Measurements from ENCODE around the gene PPP3CA.

Gene PPP3CA

GRCh38 chr4:101162990-101163380 is 184.3 kb downstream of the PPP3CA start:
- no peaks in the 10 kb centered on the region for H3K27me3 ChIP-seq (replicated peaks in 2 of 5; ENCODE audit: control insufficient read depth in 4 of 5, insufficient read depth in 5 of 5, low read length in 4 of 5)
- no peak overlapping the region for H3K4me3 ChIP-seq (ENCODE audit: control insufficient read depth in 1 of 7, extremely low read depth in 1 of 7, insufficient read depth in 4 of 7, low read depth in 2 of 7, low read length in 6 of 7)
- ChIA-PET CTCF (no interaction called here), POLR2A (no interaction called here)
- H3K36me3 ChIP-seq (ENCODE audit: control insufficient read depth in 4 of 4, insufficient read depth in 4 of 4, low read length in 3 of 4): no peaks in the 10 kb centered on the region
- no peak for DNase-seq
- 100% methylated on average over 1 of the region's 1 CpG for WGBS (ENCODE audit: insufficient coverage)
- H3K27ac ChIP-seq (ENCODE audit: insufficient read depth in 1 of 2, low read depth in 1 of 2, low read length in 2 of 2, poor library complexity in 1 of 2, severe bottlenecking in 2 of 2): no peak overlapping the region
- H3K4me1 ChIP-seq (ENCODE audit: control extremely low read depth in 1 of 4, control insufficient read depth in 4 of 4, insufficient read depth in 4 of 4, low read length in 3 of 4): no peaks in the 10 kb centered on the region
- H3K9me3 ChIP-seq (ENCODE audit: control extremely low read depth in 1 of 5, control insufficient read depth in 4 of 5, insufficient read depth in 2 of 5, low read depth in 1 of 5, low read length in 4 of 5): no peaks in the 10 kb centered on the region

DNA sequence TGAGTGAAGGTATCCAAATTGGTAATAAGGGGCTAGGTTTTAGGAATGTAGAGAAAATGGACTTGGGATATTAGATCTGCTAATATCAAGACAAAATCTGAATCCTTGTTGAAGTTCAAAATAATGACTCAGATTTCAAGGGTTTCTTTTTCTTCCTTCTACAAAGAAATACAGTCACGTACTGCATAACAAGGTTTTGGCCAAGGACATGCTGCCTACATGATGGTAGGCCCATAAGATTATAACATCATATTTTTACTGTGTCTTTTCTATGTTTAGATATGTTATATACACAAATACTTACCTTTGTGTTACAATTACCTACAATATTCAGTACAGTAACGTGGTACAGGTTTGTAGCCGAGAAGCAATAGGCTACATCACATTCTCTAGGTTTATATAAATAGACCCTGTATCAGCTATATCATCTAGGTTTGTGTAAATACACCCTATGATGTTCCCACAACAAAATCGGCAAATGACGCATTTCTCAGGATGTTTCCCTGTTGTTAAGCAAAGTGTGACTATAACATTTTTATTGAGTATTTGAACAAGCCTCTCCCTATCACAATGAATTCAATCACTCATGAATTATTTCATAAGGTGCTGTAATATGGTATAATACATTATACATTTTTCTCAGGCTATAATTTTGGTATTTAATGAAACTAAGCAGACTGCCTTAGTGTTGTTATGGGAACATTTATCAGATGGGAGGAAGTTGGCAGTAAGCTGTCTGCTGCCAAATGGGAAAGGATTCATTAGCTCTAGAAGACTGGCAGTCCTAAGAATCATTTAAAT is 186.3 kb downstream of the PPP3CA start:
- Histone ChIP-seq H3K36me3 (ENCODE audit: control insufficient read depth in 4 of 4, insufficient read depth in 4 of 4, low read length in 3 of 4) (no peaks in the 10 kb centered on the region), H3K4me1 (ENCODE audit: control extremely low read depth in 1 of 4, control insufficient read depth in 4 of 4, insufficient read depth in 4 of 4, low read length in 3 of 4) (no peaks in the 10 kb centered on the region), H3K4me3 (ENCODE audit: control insufficient read depth in 1 of 7, extremely low read depth in 1 of 7, insufficient read depth in 4 of 7, low read depth in 2 of 7, low read length in 6 of 7) (no peak overlapping the region), H3K27me3 (replicated peaks in 2 of 5; ENCODE audit: control insufficient read depth in 4 of 5, insufficient read depth in 5 of 5, low read length in 4 of 5) (no peaks in the 10 kb centered on the region), H3K9me3 (ENCODE audit: control extremely low read depth in 1 of 5, control insufficient read depth in 4 of 5, insufficient read depth in 2 of 5, low read depth in 1 of 5, low read length in 4 of 5) (no peaks in the 10 kb centered on the region), H3K27ac (ENCODE audit: insufficient read depth in 1 of 2, low read depth in 1 of 2, low read length in 2 of 2, poor library complexity in 1 of 2, severe bottlenecking in 2 of 2) (no peak overlapping the region)
- ChIA-PET CTCF (interaction anchor here (1.1 to 1.5 kb wide), 2 partner anchors 14 to 23 kb away, joined by 3 read pairs; no protein-coding TSS in a partner anchor), POLR2A (no interaction called here)
- no peak for DNase-seq
- WGBS (ENCODE audit: insufficient coverage): no CpG with 5 or more reads among the region's 5 CpGs

GRCh38 chr4:101158507-101158906 is 188.8 kb downstream of the PPP3CA start:
- DNase-seq: no peak
- Histone ChIP-seq H3K9me3 (ENCODE audit: control extremely low read depth in 1 of 5, control insufficient read depth in 4 of 5, insufficient read depth in 2 of 5, low read depth in 1 of 5, low read length in 4 of 5) (no peaks in the 10 kb centered on the region), H3K36me3 (ENCODE audit: control insufficient read depth in 4 of 4, insufficient read depth in 4 of 4, low read length in 3 of 4) (no peaks in the 10 kb centered on the region), H3K27ac (ENCODE audit: insufficient read depth in 1 of 2, low read depth in 1 of 2, low read length in 2 of 2, poor library complexity in 1 of 2, severe bottlenecking in 2 of 2) (no peak overlapping the region), H3K4me1 (ENCODE audit: control extremely low read depth in 1 of 4, control insufficient read depth in 4 of 4, insufficient read depth in 4 of 4, low read length in 3 of 4) (no peaks in the 10 kb centered on the region), H3K4me3 (ENCODE audit: control insufficient read depth in 1 of 7, extremely low read depth in 1 of 7, insufficient read depth in 4 of 7, low read depth in 2 of 7, low read length in 6 of 7) (no peak overlapping the region), H3K27me3 (replicated peaks in 2 of 5; ENCODE audit: control insufficient read depth in 4 of 5, insufficient read depth in 5 of 5, low read length in 4 of 5) (no peaks in the 10 kb centered on the region)
- POLR2A ChIA-PET: no interaction called here
- 100% methylated on average over 1 of the region's 3 CpGs for WGBS (ENCODE audit: insufficient coverage)
- CTCF ChIA-PET: no interaction called here

GRCh38 chr4:101158134-101158482 is 189.2 kb downstream of the PPP3CA start:
- no peaks in the 10 kb centered on the region for H3K4me1 ChIP-seq (ENCODE audit: control extremely low read depth in 1 of 4, control insufficient read depth in 4 of 4, insufficient read depth in 4 of 4, low read length in 3 of 4)
- WGBS (ENCODE audit: insufficient coverage): no CpG with 5 or more reads among the region's 3 CpGs
- H3K9me3 ChIP-seq (ENCODE audit: control extremely low read depth in 1 of 5, control insufficient read depth in 4 of 5, insufficient read depth in 2 of 5, low read depth in 1 of 5, low read length in 4 of 5): no peaks in the 10 kb centered on the region
- no peaks in the 10 kb centered on the region for H3K36me3 ChIP-seq (ENCODE audit: control insufficient read depth in 4 of 4, insufficient read depth in 4 of 4, low read length in 3 of 4)
- no peaks in the 10 kb centered on the region for H3K27me3 ChIP-seq (replicated peaks in 2 of 5; ENCODE audit: control insufficient read depth in 4 of 5, insufficient read depth in 5 of 5, low read length in 4 of 5)
- H3K27ac ChIP-seq (ENCODE audit: insufficient read depth in 1 of 2, low read depth in 1 of 2, low read length in 2 of 2, poor library complexity in 1 of 2, severe bottlenecking in 2 of 2): no peak overlapping the region
- DNase-seq: no peak
- no peak overlapping the region for H3K4me3 ChIP-seq (ENCODE audit: control insufficient read depth in 1 of 7, extremely low read depth in 1 of 7, insufficient read depth in 4 of 7, low read depth in 2 of 7, low read length in 6 of 7)
- POLR2A ChIA-PET: no interaction called here
- CTCF ChIA-PET: no interaction called here

GRCh38 chr4:101157415-101158133 is 189.8 kb downstream of the PPP3CA start:
- Histone ChIP-seq H3K4me1 (ENCODE audit: control extremely low read depth in 1 of 4, control insufficient read depth in 4 of 4, insufficient read depth in 4 of 4, low read length in 3 of 4) (no peaks in the 10 kb centered on the region), H3K9me3 (ENCODE audit: control extremely low read depth in 1 of 5, control insufficient read depth in 4 of 5, insufficient read depth in 2 of 5, low read depth in 1 of 5, low read length in 4 of 5) (no peaks in the 10 kb centered on the region), H3K36me3 (ENCODE audit: control insufficient read depth in 4 of 4, insufficient read depth in 4 of 4, low read length in 3 of 4) (no peaks in the 10 kb centered on the region), H3K4me3 (ENCODE audit: control insufficient read depth in 1 of 7, extremely low read depth in 1 of 7, insufficient read depth in 4 of 7, low read depth in 2 of 7, low read length in 6 of 7) (no peak overlapping the region), H3K27me3 (replicated peaks in 2 of 5; ENCODE audit: control insufficient read depth in 4 of 5, insufficient read depth in 5 of 5, low read length in 4 of 5) (no peaks in the 10 kb centered on the region), H3K27ac (ENCODE audit: insufficient read depth in 1 of 2, low read depth in 1 of 2, low read length in 2 of 2, poor library complexity in 1 of 2, severe bottlenecking in 2 of 2) (no peak overlapping the region)
- CTCF ChIA-PET: no interaction called here
- no peak for DNase-seq
- POLR2A ChIA-PET: no interaction called here
- 96% methylated on average over 2 of the region's 5 CpGs for WGBS (ENCODE audit: insufficient coverage)

GRCh38 chr4:101156619-101157310 is 190.6 kb downstream of the PPP3CA start:
- no peak overlapping the region for H3K27ac ChIP-seq (ENCODE audit: insufficient read depth in 1 of 2, low read depth in 1 of 2, low read length in 2 of 2, poor library complexity in 1 of 2, severe bottlenecking in 2 of 2)
- no peak for DNase-seq

GRCh38 chr4:101155945-101156344 is 191.4 kb downstream of the PPP3CA start:
- Histone ChIP-seq H3K9me3 (ENCODE audit: control extremely low read depth in 1 of 5, control insufficient read depth in 4 of 5, insufficient read depth in 2 of 5, low read depth in 1 of 5, low read length in 4 of 5) (no peaks in the 10 kb centered on the region), H3K36me3 (ENCODE audit: control insufficient read depth in 4 of 4, insufficient read depth in 4 of 4, low read length in 3 of 4) (no peaks in the 10 kb centered on the region), H3K27me3 (replicated peaks in 2 of 5; ENCODE audit: control insufficient read depth in 4 of 5, insufficient read depth in 5 of 5, low read length in 4 of 5) (no peaks in the 10 kb centered on the region), H3K4me3 (ENCODE audit: control insufficient read depth in 1 of 7, extremely low read depth in 1 of 7, insufficient read depth in 4 of 7, low read depth in 2 of 7, low read length in 6 of 7) (no peak overlapping the region), H3K4me1 (ENCODE audit: control extremely low read depth in 1 of 4, control insufficient read depth in 4 of 4, insufficient read depth in 4 of 4, low read length in 3 of 4) (no peaks in the 10 kb centered on the region), H3K27ac (ENCODE audit: insufficient read depth in 1 of 2, low read depth in 1 of 2, low read length in 2 of 2, poor library complexity in 1 of 2, severe bottlenecking in 2 of 2) (no peak overlapping the region)
- CTCF ChIA-PET: interaction anchor here (0.7 kb wide), 1 partner anchor 14 kb away, joined by 3 read pairs; no protein-coding TSS in a partner anchor
- WGBS (ENCODE audit: insufficient coverage): no CpG with 5 or more reads among the region's 1 CpG
- POLR2A ChIA-PET: no interaction called here
- no peak for DNase-seq

More at GRCh38 chr4:101156619-101157310, 190.6 kb downstream of the PPP3CA start:
- ChIA-PET POLR2A (no interaction called here), CTCF (no interaction called here)
- H3K36me3 ChIP-seq (ENCODE audit: control insufficient read depth in 4 of 4, insufficient read depth in 4 of 4, low read length in 3 of 4): no peaks in the 10 kb centered on the region
- no peaks in the 10 kb centered on the region for H3K4me1 ChIP-seq (ENCODE audit: control extremely low read depth in 1 of 4, control insufficient read depth in 4 of 4, insufficient read depth in 4 of 4, low read length in 3 of 4)
- no peaks in the 10 kb centered on the region for H3K9me3 ChIP-seq (ENCODE audit: control extremely low read depth in 1 of 5, control insufficient read depth in 4 of 5, insufficient read depth in 2 of 5, low read depth in 1 of 5, low read length in 4 of 5)
- no peaks in the 10 kb centered on the region for H3K27me3 ChIP-seq (replicated peaks in 2 of 5; ENCODE audit: control insufficient read depth in 4 of 5, insufficient read depth in 5 of 5, low read length in 4 of 5)
- WGBS (ENCODE audit: insufficient coverage): 88% methylated on average over 5 of the region's 6 CpGs
- no peak overlapping the region for H3K4me3 ChIP-seq (ENCODE audit: control insufficient read depth in 1 of 7, extremely low read depth in 1 of 7, insufficient read depth in 4 of 7, low read depth in 2 of 7, low read length in 6 of 7)

Data from common myeloid progenitor, CD34-positive (primary cell).